HG02588 (cell line): ENCODE measurements around the gene XPO6.
"Not testable (repeated sequence)": the region's sequence is repeated elsewhere in the genome, so short reads cannot be mapped to it uniquely, and the experiment has no call there.

ENCODE experiments used
- ATAC-seq: cut with Tn5 transposase; IDR thresholded peaks from one replicate; pipeline ENCODE4 v1.9.1; 2021; ENCODE audit warnings: mild to moderate bottlenecking, moderate library complexity; ENCODE audit not compliant: unreplicated experiment

XPO6 gene

DNA sequence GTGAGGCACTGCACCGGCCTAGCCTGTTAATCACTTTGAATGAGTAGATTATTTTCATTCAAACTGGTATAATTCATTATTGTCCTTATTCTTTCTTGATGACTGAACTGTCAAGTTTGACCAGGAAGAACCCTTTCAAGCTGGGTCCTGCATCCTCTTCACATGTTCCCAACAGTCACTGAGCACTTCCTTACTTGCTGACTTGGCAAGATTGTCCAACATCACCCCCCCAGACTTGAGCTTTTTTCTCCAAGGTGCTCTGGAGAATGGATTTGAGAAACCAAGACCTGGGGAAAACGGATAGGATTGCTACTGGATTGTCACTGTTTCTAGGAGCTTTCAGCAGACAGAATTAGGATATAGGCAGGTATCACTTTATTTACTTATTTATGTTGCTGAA is 93.1 kb downstream of the XPO6 start:
- ATAC-seq, result no peak

DNA sequence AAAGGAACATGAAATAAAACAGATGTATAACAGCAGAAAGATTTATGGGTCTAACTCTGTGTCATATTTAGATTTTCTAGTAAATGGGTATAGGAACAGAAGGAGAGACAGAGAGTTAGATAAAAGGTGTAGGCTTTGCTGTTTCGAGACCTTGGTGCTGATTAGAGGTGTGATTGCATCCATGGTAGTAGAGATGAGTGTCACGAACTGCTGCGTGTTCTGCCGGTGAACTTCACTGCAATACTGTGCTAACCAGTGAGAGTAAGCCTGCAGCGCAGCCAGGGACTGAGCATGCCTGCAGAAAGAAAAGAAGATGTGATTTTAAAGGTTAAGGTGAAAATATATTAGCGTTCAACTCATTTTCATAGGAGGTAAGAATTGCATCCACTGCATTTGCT is 94.6 kb downstream of the XPO6 start:
- ATAC-seq, result no peak

DNA sequence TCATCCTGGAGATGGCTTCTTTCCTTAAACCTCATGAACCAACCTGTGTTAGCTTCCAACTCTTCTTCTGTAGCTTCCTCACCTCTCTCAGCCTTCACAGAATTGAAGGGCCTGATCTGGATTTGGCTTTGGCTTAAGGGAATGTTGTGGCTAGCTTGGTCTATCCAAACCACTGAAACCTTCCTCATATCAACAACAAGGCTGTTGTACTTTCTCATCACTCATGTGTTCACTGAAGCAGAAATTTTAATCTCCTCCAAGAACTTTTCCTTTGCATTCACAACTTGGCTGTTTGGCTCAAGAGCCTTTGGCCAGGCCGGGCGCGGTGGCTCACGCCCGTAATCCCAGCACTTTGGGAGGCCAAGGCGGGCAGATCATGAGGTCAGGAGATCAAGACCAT is 95.9 kb downstream of the XPO6 start:
- ATAC-seq, result not testable (repeated sequence)

DNA sequence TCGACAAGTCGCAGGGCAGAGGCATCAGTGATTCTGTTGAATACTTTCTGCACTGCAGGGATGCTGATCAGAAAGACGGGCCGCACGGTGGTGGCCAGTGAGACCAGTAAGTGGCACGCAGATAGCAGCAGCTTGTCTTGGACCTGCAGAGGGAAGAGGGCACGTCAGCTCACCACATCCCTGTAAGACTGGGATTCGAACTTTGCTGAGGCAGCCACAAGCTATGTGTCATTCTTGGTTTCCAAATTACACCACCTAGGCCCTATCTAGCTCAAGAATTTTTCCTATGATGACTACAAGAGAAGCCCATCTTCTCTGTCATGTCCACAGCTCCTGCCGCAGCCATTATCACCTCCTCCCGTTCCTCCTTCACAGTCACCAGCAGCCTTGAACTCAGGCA is 98.9 kb downstream of the XPO6 start:
- ATAC-seq, result no peak

DNA sequence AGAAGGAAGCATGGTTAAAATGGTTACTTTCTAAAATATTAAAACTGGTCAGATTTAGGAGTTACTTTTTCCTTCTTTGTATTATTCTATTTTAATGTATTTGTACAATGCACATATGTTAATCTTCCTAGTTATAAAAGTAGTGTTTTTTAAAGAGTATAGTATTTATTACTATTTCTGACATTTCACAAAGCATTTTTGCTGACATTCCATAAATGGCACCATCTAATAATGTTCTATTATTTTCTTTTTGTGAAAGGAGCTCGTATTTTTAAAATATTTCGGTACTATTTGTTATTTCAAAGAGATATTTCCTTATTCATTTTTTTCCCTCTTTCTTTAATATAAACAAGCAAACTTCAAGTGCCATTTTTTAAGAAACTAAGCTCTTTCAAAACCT is 100.8 kb downstream of the XPO6 start:
- ATAC-seq, result no peak

DNA sequence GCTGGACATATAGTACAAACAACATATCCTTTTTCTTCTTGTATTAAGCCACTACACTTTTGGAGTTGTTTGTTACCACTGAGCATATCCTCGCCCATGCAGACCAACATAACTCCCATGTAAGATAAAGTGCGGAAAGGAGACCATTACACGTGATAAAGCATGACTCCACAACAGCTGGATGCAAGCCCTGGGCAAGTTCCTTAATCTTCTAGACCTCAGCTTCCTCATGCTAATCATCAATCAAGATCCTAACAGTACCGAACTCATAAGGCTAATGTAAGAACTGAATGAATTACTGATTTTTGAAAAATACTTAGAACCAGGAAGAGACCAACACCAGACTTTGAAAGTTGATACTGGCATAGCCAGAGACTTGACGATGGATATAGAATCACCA is 101.3 kb downstream of the XPO6 start:
- no peak for ATAC-seq

- no peak for ATAC-seq
Measured at GRCh38 chr16:28110074-28110473, 101.7 kb downstream of the XPO6 start.

DNA sequence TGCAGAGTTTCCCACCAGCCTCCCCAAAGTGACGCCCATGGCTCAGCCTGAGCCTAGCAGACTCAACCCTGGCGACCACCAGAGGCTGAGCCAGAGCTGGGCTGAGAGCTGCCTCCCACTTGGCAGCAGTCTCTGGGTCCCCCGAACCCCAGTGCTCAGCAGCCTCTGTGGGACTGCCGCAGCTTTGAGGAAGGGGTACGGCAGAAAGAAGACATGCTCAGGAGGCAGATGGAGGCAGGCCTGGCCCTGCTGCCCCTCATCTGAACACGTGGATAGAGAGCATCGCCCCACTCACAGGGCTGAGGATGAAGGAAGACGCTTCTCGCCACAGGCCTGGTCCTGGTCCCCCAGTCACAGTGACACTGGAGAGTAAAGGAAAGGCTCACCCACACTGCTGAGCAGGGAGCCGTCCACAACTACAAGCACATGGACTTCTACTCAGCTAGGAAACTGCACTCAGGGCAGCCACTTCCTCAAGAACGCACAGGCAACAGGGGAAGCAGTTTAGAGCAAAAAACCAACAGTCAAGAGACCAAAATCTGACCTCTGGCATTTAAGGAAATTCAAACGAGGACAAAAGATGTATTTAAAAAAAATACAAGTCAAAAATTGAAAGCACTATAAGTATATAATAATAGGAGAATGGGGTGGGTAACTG is 103.0 kb downstream of the XPO6 start:
- ATAC-seq, result no peak

- no peak for ATAC-seq
Measured at GRCh38 chr16:28107232-28107631, 104.5 kb downstream of the XPO6 start.

DNA sequence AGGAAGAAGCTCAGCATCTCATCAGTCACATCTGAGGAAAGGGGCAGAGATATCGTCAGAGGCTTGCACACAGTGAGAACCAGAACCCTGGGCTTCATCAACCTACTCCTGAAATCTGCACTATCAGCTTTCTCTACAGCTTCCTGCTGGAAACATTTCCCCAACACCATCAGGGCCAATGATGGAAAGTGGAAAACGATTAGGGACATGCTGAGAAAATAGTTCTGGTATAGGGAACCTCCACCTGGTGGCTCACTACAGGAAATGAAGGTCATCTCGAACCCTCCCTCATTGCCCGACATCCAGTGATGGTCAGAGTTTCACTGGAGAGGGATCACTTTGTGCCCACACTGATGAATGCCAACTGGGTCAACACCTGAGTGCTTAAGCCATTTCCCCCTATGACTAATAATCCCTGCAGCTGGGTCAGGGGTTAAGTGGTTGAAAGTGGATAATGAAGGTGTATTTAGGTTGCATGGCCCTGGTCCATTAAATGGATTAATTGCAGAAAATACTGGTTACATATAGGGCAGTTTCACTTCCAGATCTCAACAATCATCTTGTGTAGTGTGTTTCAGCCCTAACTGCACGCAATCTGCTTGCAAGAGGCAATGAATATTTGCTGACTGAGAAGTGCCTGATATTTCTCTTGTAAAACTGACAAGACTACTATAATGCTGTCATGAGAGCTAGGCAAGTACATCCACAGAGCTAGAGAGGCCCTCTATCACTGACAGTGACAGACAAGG is 105.1 kb downstream of the XPO6 start:
- no peak for ATAC-seq

DNA sequence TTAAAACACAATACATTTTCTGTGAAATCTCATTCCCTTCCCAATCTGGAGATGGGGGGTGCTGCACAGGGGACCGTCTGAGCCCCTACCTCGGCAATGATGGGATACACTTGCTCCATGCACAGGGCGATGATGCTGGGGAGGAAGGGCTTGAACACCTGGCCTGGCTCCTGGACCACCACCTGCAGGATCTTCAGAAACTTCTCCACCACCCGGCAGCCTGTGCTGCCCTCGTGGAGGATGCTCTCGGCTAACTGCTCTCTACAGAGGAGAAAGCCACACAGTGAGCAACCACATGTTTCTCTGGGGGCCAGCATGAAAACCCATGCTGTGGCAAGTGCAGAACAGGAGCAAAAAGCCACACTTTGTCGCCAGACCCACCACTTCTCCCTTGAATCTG is 105.8 kb downstream of the XPO6 start:
- no peak for ATAC-seq

GRCh38 chr16:28105297-28105696 is 106.5 kb downstream of the XPO6 start:
- no peak for ATAC-seq

DNA sequence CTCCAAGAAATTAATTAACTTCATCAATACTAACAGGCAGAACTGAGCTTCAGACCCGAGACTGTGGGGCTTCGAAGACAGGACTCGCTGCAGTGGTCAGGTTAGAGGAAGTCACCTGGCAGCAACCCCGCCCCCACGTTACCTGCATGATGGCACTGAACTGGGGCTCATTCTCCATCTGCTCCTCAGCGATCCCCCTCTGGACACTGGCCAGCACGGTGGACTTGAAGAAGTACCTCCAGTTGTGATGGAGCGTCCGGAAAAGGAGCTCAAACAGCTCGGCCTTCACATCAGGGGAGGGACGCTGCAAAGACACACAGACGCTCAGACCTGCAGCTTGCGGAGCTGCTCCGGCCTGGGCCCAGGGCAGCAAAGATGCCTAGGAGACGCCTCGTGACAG is 107.4 kb downstream of the XPO6 start:
- no peak for ATAC-seq

GRCh38 chr16:28103516-28104170 is 108.1 kb downstream of the XPO6 start:
- ATAC-seq, result no peak

GRCh38 chr16:28101533-28101890 is 110.3 kb downstream of the XPO6 start:
- no peak for ATAC-seq

DNA sequence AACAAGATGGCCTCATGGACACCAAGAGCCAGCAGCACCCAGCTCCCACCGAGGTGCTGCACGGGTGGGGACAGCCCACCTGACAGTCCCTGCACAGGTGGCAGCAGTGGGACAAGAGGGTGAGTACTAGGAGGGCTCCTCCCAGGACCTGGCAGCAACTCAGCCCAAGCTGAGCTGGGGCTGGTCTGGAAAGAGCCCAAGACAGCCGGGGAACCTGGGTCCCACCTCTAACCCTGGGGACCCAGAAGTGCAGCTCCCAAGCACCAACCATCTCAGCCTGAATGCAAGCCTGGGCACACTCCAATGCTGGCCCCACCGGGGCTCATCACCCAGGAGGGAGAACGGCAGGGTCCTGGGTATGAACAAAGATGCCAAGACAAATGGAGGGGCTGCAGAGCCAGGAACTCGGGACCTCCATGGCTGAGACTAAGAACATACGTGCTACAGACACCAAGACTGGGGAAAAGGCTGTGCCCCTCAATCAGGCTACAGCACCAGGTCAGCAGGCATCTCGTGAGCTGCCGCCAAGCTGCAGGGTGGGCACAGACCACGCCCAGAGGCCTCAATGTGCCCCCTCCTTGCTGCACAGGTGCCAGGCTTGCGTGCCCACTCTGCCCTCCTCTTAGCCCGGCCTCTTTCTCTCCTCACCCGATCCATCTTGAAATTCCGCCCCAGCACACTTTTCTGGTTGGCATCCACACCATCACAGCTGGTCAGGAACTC is 110.8 kb downstream of the XPO6 start:
- ATAC-seq, result no peak

- no peak for ATAC-seq
Measured at GRCh38 chr16:28098959-28099945, 112.5 kb downstream of the XPO6 start.

GRCh38 chr16:28098171-28098958 is 113.4 kb downstream of the XPO6 start:
- no peak for ATAC-seq

GRCh38 chr16:28096983-28097899 is 114.5 kb downstream of the XPO6 start:
- no peak for ATAC-seq
